HUES48 (cell line): Measurements from ENCODE around the gene SCNN1A.

Source experiments
- H3K27ac ChIP-seq: one replicate; pipeline ENCODE4 v1.7.0; 2013; ENCODE audit warnings: low read depth, low read length, inconsistent platforms
- H3K27me3 ChIP-seq: 2 replicates; pipeline ENCODE4 v1.6.1; 2013; ENCODE audit warnings: mild to moderate bottlenecking, low read length; ENCODE audit not compliant: control insufficient read depth, insufficient read depth
- H3K36me3 ChIP-seq: 2 replicates; pipeline ENCODE4 v1.6.1; 2013; ENCODE audit warnings: low read length; ENCODE audit not compliant: control insufficient read depth, insufficient read depth
- H3K4me1 ChIP-seq: 2 replicates; pipeline ENCODE4 v1.6.1; 2013; ENCODE audit warnings: mild to moderate bottlenecking, low read length; ENCODE audit not compliant: control insufficient read depth, insufficient read depth
- H3K4me3 ChIP-seq: 2 replicates; pipeline ENCODE4 v1.5.1; 2013; ENCODE audit warnings: mild to moderate bottlenecking, low read depth, low read length
- H3K9ac ChIP-seq: 2 replicates; pipeline ENCODE4 v1.6.1; 2013; ENCODE audit warnings: mild to moderate bottlenecking, low read depth, low read length, moderate library complexity
- H3K9me3 ChIP-seq: 2 replicates; pipeline ENCODE4 v1.6.1; 2013; ENCODE audit warnings: low read length; ENCODE audit not compliant: control insufficient read depth, insufficient read depth

SCNN1A gene

DNA sequence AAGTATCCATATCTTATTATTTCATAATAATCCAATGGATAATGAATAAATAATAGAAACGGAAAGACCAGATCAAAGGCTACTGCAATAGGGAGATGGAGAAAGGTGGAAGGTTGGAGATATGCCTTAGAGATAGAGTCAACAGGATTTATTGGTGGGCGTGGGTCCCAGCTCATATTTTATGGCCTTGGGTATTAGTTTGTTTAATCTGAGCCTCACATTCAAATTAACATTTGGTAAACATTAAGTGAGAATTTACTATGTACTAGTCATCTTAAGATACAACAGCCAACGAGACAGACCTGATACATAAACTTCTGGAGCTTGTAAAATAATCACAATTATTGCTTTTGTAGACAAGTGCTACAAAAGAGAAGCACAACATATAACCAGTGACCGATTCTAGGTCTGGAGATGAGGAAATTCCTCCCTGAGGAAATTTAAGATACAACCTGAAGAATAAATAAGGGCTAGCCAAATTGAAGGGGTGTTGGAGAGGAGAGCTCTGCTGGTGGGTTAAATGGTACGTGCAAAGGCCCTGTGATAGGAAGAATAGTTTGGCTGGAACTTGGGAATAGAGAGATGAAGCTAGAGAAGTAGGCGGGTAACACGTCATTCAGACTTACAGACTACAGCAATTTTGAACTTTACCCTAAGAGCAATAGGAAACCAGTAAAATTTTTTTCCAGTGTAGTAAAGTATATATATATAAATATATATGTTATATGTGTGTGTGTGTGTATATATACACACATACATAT, 24.7 kb upstream of the SCNN1A start:
- Histone ChIP-seq H3K9ac (no peak overlapping the region), H3K4me1 (peaks cover 8% of the 10 kb centered on the region), H3K4me3 (no peak overlapping the region), H3K9me3 (no peaks in the 10 kb centered on the region), H3K27ac (no peak overlapping the region), H3K36me3 (no peaks in the 10 kb centered on the region), H3K27me3 (no peaks in the 10 kb centered on the region)

DNA sequence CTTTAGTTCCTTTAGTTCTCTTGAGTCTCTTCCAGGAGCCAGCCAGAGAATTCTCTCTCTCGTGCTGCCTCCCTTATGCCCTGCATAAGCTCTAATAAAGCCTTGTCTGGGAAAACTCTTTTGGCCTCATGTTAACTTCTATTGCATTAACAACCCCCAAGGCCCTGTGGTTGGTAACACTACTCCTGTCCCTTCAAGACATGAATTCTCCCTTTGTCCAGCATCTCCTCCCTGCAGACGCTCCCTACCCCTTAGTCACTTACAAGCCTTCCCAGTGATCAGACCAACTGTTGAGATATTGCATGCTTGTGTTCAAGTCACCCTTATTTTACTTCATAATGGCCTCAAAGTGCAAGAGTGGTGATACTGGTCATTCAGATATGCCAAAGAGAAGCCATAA, 20.7 kb upstream of the SCNN1A start:
- no peak overlapping the region for H3K9ac ChIP-seq
- no peak overlapping the region for H3K27ac ChIP-seq
- H3K4me3 ChIP-seq: no peak overlapping the region
- no peaks in the 10 kb centered on the region for H3K36me3 ChIP-seq
- H3K4me1 ChIP-seq: peaks cover 8% of the 10 kb centered on the region
- H3K27me3 ChIP-seq: no peaks in the 10 kb centered on the region
- no peaks in the 10 kb centered on the region for H3K9me3 ChIP-seq

DNA sequence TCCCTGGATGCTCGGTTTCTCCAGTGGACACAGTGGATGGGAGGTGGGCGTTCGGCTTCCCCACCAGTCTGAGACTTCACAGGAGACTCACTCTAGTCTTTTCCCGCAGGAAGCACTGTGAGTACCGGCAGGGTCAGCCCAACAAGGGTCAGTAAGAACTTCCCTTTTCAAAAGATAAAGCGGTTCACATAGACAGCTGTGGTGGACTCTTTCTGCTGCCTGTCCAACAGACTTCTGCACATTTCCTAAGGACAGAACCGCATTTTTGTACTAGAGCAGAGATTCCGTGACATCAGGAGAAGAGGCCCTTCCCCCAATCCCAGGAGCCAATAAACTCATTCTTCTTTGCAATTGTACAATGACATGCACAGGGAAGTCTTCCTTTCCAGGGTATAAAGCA, 19.0 kb upstream of the SCNN1A start:
- H3K9ac ChIP-seq: no peak overlapping the region
- no peaks in the 10 kb centered on the region for H3K9me3 ChIP-seq
- no peaks in the 10 kb centered on the region for H3K36me3 ChIP-seq
- no peak overlapping the region for H3K4me3 ChIP-seq
- H3K4me1 ChIP-seq: peaks cover 8% of the 10 kb centered on the region
- no peaks in the 10 kb centered on the region for H3K27me3 ChIP-seq
- H3K27ac ChIP-seq: no peak overlapping the region

DNA sequence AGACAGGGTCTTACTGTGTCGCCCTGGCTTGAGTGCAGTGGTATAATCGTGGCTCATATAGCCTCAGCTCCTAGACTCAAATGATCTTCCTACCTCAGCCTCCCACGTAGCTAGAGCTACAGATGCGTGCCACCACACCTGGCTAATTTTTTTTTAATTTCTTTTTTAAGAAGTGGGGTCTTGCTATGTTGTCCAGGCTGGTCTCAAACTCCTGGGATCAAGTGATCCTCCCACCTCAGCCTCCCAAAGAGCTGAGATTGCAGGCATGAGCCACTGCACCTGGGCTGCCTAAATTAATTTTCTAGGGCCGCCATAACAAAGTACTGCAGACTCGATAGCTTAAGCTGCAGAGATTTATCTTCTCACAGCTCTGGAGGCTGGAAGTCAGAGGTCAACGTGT, 17.7 kb upstream of the SCNN1A start:
- no peak overlapping the region for H3K4me3 ChIP-seq
- no peak overlapping the region for H3K9ac ChIP-seq
- H3K36me3 ChIP-seq: no peaks in the 10 kb centered on the region
- no peaks in the 10 kb centered on the region for H3K9me3 ChIP-seq
- peaks cover 8% of the 10 kb centered on the region for H3K4me1 ChIP-seq
- no peaks in the 10 kb centered on the region for H3K27me3 ChIP-seq
- no peak overlapping the region for H3K27ac ChIP-seq

DNA sequence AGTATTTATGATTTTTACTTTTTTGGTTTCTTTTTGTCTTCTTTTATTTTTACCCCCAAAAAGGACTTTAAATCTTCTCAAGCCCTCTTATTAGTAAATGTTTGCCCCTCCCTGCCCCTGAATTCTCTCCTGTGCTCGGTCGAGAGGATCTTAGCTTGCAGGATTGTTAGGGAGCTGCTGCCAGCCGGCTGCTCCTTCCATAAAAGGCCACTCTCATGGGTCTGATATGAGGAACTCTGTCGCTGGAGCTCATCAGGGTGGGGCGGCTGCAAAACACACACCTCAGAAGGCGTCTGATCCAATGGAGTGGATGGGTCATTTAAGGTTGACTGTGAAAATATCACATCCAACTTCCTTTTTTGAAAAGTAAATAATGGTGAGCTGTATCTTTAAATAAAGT, 17.1 kb upstream of the SCNN1A start:
- Histone ChIP-seq H3K27me3 (no peaks in the 10 kb centered on the region), H3K4me1 (peaks cover 11% of the 10 kb centered on the region), H3K36me3 (no peaks in the 10 kb centered on the region), H3K4me3 (no peak overlapping the region), H3K27ac (no peak overlapping the region), H3K9me3 (no peaks in the 10 kb centered on the region), H3K9ac (no peak overlapping the region)

DNA sequence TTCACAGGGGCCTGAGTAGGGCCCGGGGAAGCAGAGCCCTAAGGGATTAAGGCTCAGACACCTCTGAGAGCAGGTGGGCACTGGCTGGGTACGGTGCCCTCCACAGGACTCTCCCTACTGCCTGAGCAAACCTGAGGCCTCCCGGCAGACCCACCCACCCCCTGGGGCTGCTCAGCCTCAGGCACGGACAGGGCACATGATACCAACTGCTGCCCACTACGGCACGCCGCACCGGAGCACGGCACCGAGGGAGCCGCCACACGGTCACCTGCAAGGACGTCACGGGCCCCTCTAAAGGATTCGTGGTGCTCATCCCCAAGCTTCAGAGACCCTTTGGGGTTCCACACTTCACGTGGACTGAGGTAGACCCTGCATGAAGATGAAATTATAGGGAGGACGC, 15.7 kb upstream of the SCNN1A start:
- no peak overlapping the region for H3K9ac ChIP-seq
- H3K27ac ChIP-seq: no peak overlapping the region

DNA sequence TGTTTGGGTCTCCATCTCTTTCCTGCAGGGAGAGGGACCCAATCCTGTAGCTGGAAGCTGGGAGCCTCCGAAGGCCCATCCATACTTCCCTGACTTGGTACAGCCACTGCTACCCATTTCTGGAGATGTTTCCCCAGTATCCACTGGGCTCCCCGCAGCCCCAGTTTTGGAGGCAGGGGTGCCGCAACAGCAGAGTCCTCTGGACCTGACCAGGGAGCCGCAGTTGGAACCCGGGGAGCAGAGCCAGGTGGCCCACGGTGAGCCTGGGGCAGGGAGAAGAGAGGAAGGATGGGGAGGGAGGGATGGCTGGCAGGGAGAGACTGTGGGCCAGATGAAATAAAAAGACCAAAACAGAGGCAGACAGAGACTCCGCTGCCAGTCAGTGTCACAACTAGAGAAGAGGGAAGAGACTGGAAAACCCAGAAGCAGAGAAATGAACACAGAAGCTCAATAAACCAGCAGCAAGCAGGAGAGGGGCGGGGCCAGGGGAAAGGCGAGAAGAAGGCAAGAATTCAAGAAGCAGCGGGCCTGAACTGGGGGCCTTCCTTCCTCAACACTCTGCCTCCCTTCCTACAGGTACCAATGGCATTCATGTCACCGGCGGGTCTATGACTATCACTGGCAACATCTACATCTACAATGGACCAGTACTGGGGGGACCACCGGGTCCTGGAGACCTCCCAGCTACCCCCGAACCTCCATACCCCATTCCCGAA, 14.9 kb upstream of the SCNN1A start:
- Histone ChIP-seq H3K27me3 (no peaks in the 10 kb centered on the region; the same call in 1 of the 2 replicates), H3K36me3 (no peaks in the 10 kb centered on the region), H3K4me3 (no peak overlapping the region), H3K9me3 (no peaks in the 10 kb centered on the region), H3K9ac (no peak overlapping the region), H3K27ac (no peak overlapping the region), H3K4me1 (peaks cover 3% of the 10 kb centered on the region; the same call in 1 of the 2 replicates)

More for the DNA sequence above, 15.7 kb upstream of the SCNN1A start:
- H3K27me3 ChIP-seq: no peaks in the 10 kb centered on the region
- no peaks in the 10 kb centered on the region for H3K36me3 ChIP-seq
- H3K4me3 ChIP-seq: no peak overlapping the region
- peaks cover 4% of the 10 kb centered on the region; the same call in 1 of the 2 replicates for H3K4me1 ChIP-seq
- no peaks in the 10 kb centered on the region for H3K9me3 ChIP-seq

DNA sequence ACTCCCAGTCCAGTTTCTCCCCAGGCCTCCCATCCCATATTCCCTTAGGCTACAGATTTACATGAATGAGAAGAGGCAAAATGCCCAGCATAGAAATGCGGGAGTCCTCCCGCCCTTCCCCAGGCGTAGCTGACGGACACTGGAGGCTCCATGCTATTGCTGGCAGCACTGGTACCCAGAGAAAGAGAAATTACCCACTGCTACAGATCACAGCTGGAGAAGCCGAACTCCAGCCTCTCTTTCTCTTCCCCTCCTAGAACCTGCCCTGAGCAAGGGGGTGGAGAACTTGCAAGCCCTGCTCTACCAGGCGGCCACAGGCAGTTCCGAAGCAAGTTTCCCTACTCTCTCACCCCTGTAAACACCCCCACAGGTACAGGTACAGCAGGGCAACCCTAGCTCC, 12.2 kb upstream of the SCNN1A start:
- Histone ChIP-seq H3K36me3 (no peaks in the 10 kb centered on the region), H3K27ac (no peak overlapping the region), H3K9me3 (no peaks in the 10 kb centered on the region), H3K9ac (no peak overlapping the region), H3K4me1 (peaks cover 18% of the 10 kb centered on the region), H3K4me3 (no peak overlapping the region), H3K27me3 (peaks cover 23% of the 10 kb centered on the region)

DNA sequence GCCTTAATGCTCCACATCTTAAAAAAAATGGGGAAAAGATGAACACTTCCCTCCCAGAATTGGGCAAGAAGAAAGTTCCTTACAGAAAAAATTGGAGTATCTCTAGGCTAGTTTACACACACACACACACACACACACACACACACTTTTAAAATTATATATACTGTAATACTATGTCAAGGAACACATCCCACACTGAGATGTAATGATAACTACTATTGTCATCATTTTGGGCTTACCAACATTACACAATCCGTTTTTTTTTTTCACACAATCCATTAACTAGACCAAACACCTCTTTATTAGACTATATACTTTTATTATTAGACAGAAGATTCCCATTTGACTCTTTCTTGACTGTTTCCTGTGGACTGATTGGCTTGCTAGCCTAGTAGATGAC, 11.1 kb upstream of the SCNN1A start:
- Histone ChIP-seq H3K4me1 (peaks cover 26% of the 10 kb centered on the region), H3K36me3 (no peaks in the 10 kb centered on the region), H3K27me3 (peaks cover 28% of the 10 kb centered on the region), H3K9ac (no peak overlapping the region), H3K9me3 (no peaks in the 10 kb centered on the region), H3K27ac (no peak overlapping the region), H3K4me3 (no peak overlapping the region)

DNA sequence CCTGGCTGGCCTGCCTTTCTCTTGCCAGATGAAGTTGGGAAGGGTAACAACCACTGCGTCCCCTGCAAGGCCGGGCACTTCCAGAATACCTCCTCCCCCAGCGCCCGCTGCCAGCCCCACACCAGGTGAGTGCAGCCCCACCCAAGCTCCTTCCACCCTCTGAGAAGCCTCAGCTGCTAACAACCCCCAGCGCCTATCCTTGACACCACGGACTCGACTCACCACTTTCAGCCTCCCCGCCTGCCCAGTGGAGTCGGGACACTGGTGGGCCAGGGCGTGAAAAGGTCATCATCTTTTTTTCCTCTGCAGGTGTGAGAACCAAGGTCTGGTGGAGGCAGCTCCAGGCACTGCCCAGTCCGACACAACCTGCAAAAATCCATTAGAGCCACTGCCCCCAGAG, 10.7 kb upstream of the SCNN1A start:
- Histone ChIP-seq H3K4me3 (no peak overlapping the region), H3K36me3 (no peaks in the 10 kb centered on the region), H3K9ac (no peak overlapping the region), H3K4me1 (peaks cover 26% of the 10 kb centered on the region), H3K27me3 (peaks cover 28% of the 10 kb centered on the region), H3K9me3 (no peaks in the 10 kb centered on the region), H3K27ac (no peak overlapping the region)
